GM12878 (cell line): ENCODE data around the gene GLTP. TPM values are rescaled to one million over a fixed set of nuclear protein-coding genes. Genes with fewer than 3 reads are reported as not detected.

Experiments
- ATAC-seq: fragments of 200-7000 bp; cut with Tn5 transposase; 3 replicates; pipeline ENCODE4 v1.9.1; 2020; ENCODE audit warnings: mild to moderate bottlenecking, moderate library complexity
- BruUV-seq: library from RNA; stranded (reverse); fragments of 400-500 nt; replicated peaks from 2 replicates; lab custom pipeline; 2021; lab: Mats Ljungman, UMichigan
- CTCF ChIA-PET: fragments of 300-600 bp; sonication (Branson Sonifier 250); formaldehyde crosslinking; extraction: SDS; loops from one replicate; lab custom pipeline; 2021; ENCODE audit warnings: inconsistent platforms; lab: Yijun Ruan, JAX
- POLR2A ChIA-PET: fragments of 350-600 bp; formaldehyde crosslinking; extraction: SDS; loops from one replicate; lab custom pipeline; 2021; ENCODE audit warnings: inconsistent platforms; lab: Charles Lee
- RAD21 ChIA-PET: fragments of 300-600 bp; sonication (Branson Sonifier 250); formaldehyde crosslinking; loops from one replicate; lab custom pipeline; 2023; ENCODE audit warnings: antibody characterized with exemption; ENCODE audit not compliant: unreplicated experiment; lab: Charles Lee
- SMC1A ChIA-PET: fragments of 300-600 bp; sonication (Branson Sonifier 250); formaldehyde crosslinking; loops from one replicate; lab custom pipeline; 2023; ENCODE audit not compliant: unreplicated experiment, uncharacterized antibody; lab: Charles Lee
- DNase-seq: peaks from one replicate; pipeline ENCODE4 v3.0.0-alpha.2; 2011; ENCODE audit warnings: low read depth, low spot score
- FAIRE-seq: peaks from 3 replicates; lab custom pipeline; 2011; peaks lifted over from hg19 to GRCh38; lab: Jason Lieb, UNC
- H2AFZ ChIP-seq: 2 replicates; pipeline ENCODE4 v1.6.0; 2011; ENCODE audit warnings: low read depth, low read length, control low read depth; ENCODE audit not compliant: control insufficient read depth
- H3K27ac ChIP-seq: 2 replicates; pipeline ENCODE4 v1.5.1; 2011; ENCODE audit warnings: control low read depth; ENCODE audit not compliant: control insufficient read depth, insufficient read depth
- H3K27me3 ChIP-seq, 2 experiments: replicated peaks in 1 of 2; 2 replicates each; pipeline versions ENCODE4 v1.6.0 to v1.6.1; 2011; ENCODE audit warnings: low read length in 1 of 2; ENCODE audit not compliant: control insufficient read depth in 2 of 2, insufficient read depth in 2 of 2
- H3K36me3 ChIP-seq, 2 experiments: 2 replicates each; pipeline ENCODE4 v1.5.1; 2011; ENCODE audit warnings: low read length in 1 of 2; ENCODE audit not compliant: control insufficient read depth in 2 of 2, insufficient read depth in 2 of 2
- H3K4me1 ChIP-seq: 2 replicates; pipeline ENCODE4 v1.6.1; 2011; ENCODE audit warnings: mild to moderate bottlenecking, low read length, moderate library complexity, mixed read lengths; ENCODE audit not compliant: control insufficient read depth, insufficient read depth
- H3K4me2 ChIP-seq: 2 replicates; pipeline ENCODE4 v1.6.0; 2011; ENCODE audit warnings: control low read depth; ENCODE audit not compliant: control insufficient read depth, insufficient read depth
- H3K4me3 ChIP-seq: fragments of 200-600 bp; sonication (generic); 2 replicates; pipeline ENCODE4 v1.5.1; 2016
- H3K79me2 ChIP-seq: 2 replicates; pipeline ENCODE4 v1.6.0; 2011; ENCODE audit warnings: low read length; ENCODE audit not compliant: control insufficient read depth, insufficient read depth
- H3K9ac ChIP-seq: 2 replicates; pipeline ENCODE4 v1.8.0; 2011; ENCODE audit warnings: low read length, control low read depth, mixed read lengths; ENCODE audit not compliant: control insufficient read depth, insufficient read depth
- H3K9me3 ChIP-seq: replicated peaks from 3 replicates; pipeline ENCODE4 v1.5.1; 2011; ENCODE audit warnings: mild to moderate bottlenecking, low read length; ENCODE audit not compliant: control insufficient read depth, insufficient read depth
- H4K20me1 ChIP-seq: 2 replicates; pipeline ENCODE4 v1.6.0; 2011; ENCODE audit not compliant: control insufficient read depth, insufficient read depth
- CHD1 ChIP-seq: IDR thresholded peaks from 2 replicates; pipeline ENCODE4 v1.6.1; 2012; ENCODE audit warnings: low read depth, low read length, improper control_type of control experiment
- EZH2 ChIP-seq: IDR thresholded peaks from 2 replicates; pipeline ENCODE4 v1.6.1; 2012; ENCODE audit warnings: low read depth, mild to moderate bottlenecking, control low read depth, inconsistent platforms, low read length, borderline replicate concordance; ENCODE audit not compliant: control insufficient read depth
- FOXM1 ChIP-seq: IDR thresholded peaks from 2 replicates; pipeline ENCODE4 v1.6.1; 2012; ENCODE audit warnings: low read depth, mild to moderate bottlenecking, inconsistent platforms, low read length, moderate library complexity
- RAD21 ChIP-seq: IDR thresholded peaks from 2 replicates; pipeline ENCODE4 v1.6.1; 2011; ENCODE audit warnings: mild to moderate bottlenecking, low read depth, low read length, moderate library complexity; ENCODE audit not compliant: insufficient read depth
- SREBF1 ChIP-seq: IDR thresholded peaks from 2 replicates; pipeline ENCODE4 v1.6.1; 2012; ENCODE audit warnings: mild to moderate bottlenecking, low read length
- TCF12 ChIP-seq: IDR thresholded peaks from 2 replicates; pipeline ENCODE4 v1.6.1; 2011; ENCODE audit warnings: low read depth, mild to moderate bottlenecking, low read length
- WGBS: methylation state at CpG from one replicate; pipeline ENCODE4 v1.1.6; 2016; ENCODE audit warnings: low lambda C conversion rate; ENCODE audit not compliant: insufficient replicate concordance, insufficient coverage; ENCODE audit errors: missing lambda C conversion rate; 5-methylcytosine and 5-hydroxymethylcytosine counted together
- in situ Hi-C: fragments of 300-500 bp; cut with MboI; formaldehyde crosslinking; loops from 9 replicates; pipeline ENCODE4 v1.14.3; 2018; ENCODE audit warnings: mixed read lengths
- intact Hi-C: fragments of 100-400 bp; cut with micrococcal nuclease; formaldehyde crosslinking; loops from one replicate; pipeline ENCODE4 v1.14.2; 2022; ENCODE audit not compliant: unreplicated experiment
- polyA plus RNA-seq, 11 experiments: library from polyadenylated mRNA; depleted of rRNA in 4 of 11; unstranded in 6 of 11; stranded (reverse) in 5 of 11; fragments of >200 nt; fragmentation: Nextera tagmentation in 4 of 11; fragmentation: Illumina TruSeq in 1 of 11; extraction: Ambion mirVana in 4 of 11; extraction: Trizol in 1 of 11; gene quantifications; 1 replicate in 1 of 11; 2 replicates in 10 of 11; pipeline versions ENCODE4 v1.2.1 to v1.2.3, GENCODE V29; 2011 to 2016; ENCODE audit warnings: inconsistent platforms in 2 of 11, missing spikeins in 2 of 11, low read depth in 1 of 11
- total RNA-seq, 4 experiments: library from RNA; depleted of rRNA in 3 of 4; stranded (reverse); fragments of >200 nt in 3 of 4; fragmentation: Illumina TruSeq in 1 of 4; extraction: Trizol in 1 of 4; gene quantifications; 2 replicates each; pipeline versions ENCODE4 v1.2.1 to v1.2.3, GENCODE V29; 2013 to 2021
- TF ChIP-seq, protein P1 (sequence below): fragments of 450-650 bp; formaldehyde crosslinking; IDR thresholded peaks from 2 replicates; pipeline ENCODE4 v1.4.0; 2022; ENCODE audit warnings: mild to moderate bottlenecking, moderate library complexity

The GLTP gene
- total and polyA plus RNA-seq, 10 of the 15 experiments (the other 5 are each of a cell fraction or from before 2014, with no cell fraction given), result 16.8 to 44.0 (median 25.3) TPM

DNA sequence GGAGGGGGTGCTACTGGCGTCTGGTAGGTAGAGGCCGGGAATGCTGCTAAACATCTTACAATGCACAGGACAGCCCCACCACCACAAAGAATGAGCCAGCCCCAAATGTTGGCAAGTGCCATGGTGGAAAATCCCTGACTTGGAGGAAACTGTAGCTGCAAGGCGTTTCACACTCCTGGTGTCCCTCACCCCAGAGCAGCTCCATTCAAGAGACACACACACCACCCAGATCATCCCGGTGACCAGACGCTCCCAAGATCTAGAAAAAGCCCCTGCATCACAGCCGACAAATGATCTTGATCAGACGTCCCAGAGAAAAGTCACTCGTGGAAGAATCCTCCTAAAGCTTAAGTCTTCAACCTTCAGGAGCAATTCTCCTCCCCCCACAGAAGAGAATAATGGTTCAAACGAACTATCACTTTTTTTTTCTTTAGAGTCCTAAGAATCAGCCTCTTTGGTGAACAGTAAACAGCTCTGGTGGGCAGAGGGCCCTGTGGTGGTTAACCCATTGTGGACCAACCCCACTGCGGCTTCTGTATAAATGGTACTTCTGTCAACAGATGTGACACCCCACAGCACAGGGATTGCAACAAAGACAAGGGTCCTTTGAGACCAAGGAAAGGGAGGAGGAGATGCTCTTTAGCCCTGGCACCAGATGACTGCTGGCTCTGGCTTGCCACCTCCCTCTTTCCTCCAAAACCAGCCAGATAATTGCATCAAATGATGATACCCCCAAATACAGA lies 2.7 kb downstream of the GLTP start:
- no peak overlapping the region for H2AFZ ChIP-seq
- 0 out of 2 replicates have a peak overlapping the region, but pooled peaks have one; percentile 92 for H3K4me2 ChIP-seq
- intact Hi-C loops (no loop called here), in situ Hi-C loops (loop anchor here (5.0 kb wide), 1 partner anchor 75 kb away; no protein-coding TSS in a partner anchor)
- POLR2A ChIA-PET, result interaction anchor here (0.6 to 0.8 kb wide), 3 partner anchors 23 to 796 kb away, joined by 3 to 4 read pairs (median 3); partner anchors contain the start of gene TCHP
- SMC1A ChIA-PET, result interaction anchor here (1.0 to 6.0 kb wide), 5 partner anchors 9 to 33 kb away, joined by 4 to 47 read pairs (median 12); no protein-coding TSS in a partner anchor
- no peaks in the 10 kb centered on the region for H3K36me3 ChIP-seq
- CTCF ChIA-PET, result interaction anchor here (1.1 to 4.4 kb wide), 8 partner anchors 11 to 74 kb away, joined by 4 to 55 read pairs (median 8); partner anchors contain the start of gene TCHP
- BruUV-seq, result no TSS peak
- H3K79me2 ChIP-seq, result peaks cover 10% of the 10 kb centered on the region
- no peak overlapping the region for H3K9ac ChIP-seq
- DNase-seq, result no peak
- H3K4me3 ChIP-seq, result no peak overlapping the region
- H3K9me3 ChIP-seq, result no peaks in the 10 kb centered on the region
- H3K27me3 ChIP-seq, result no peaks in the 10 kb centered on the region
- FAIRE-seq, result no peak
- no peak for TF ChIP-seq RAD21
- TF ChIP-seq CHD1, result no peak
- TF ChIP-seq SREBF1, result no peak
- TF ChIP-seq, protein P1, sequence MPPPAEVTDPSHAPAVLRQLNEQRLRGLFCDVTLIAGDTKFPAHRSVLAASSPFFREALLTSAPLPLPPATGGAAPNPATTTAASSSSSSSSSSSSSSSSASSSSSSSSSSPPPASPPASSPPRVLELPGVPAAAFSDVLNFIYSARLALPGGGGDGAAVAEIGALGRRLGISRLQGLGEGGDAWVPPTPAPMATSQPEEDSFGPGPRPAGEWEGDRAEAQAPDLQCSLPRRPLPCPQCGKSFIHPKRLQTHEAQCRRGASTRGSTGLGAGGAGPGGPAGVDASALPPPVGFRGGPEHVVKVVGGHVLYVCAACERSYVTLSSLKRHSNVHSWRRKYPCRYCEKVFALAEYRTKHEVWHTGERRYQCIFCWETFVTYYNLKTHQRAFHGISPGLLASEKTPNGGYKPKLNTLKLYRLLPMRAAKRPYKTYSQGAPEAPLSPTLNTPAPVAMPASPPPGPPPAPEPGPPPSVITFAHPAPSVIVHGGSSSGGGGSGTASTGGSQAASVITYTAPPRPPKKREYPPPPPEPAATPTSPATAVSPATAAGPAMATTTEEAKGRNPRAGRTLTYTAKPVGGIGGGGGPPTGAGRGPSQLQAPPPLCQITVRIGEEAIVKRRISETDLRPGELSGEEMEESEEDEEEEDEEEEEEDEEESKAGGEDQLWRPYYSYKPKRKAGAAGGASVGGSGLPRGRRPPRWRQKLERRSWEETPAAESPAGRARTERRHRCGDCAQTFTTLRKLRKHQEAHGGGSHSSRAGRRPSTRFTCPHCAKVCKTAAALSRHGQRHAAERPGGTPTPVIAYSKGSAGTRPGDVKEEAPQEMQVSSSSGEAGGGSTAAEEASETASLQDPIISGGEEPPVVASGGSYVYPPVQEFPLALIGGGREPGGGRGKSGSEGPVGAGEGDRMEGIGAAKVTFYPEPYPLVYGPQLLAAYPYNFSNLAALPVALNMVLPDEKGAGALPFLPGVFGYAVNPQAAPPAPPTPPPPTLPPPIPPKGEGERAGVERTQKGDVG (CRISPR knock-in tag), result no peak
- TF ChIP-seq FOXM1, result no peak
- TF ChIP-seq EZH2, result no peak
- TF ChIP-seq TCF12, result no peak
- 81% methylated on average over 10 of the region's 10 CpGs for WGBS
- no peak for ATAC-seq
- RAD21 ChIA-PET, result interaction anchor here (0.7 to 2.8 kb wide), 5 partner anchors 11 to 31 kb away, joined by 3 to 28 read pairs (median 8); no protein-coding TSS in a partner anchor
- H4K20me1 ChIP-seq, result 0 out of 2 replicates have a peak, but pooled peaks cover 2% of the 10 kb centered on the region
- H3K4me1 ChIP-seq, result peaks cover 29% of the 10 kb centered on the region
- no peak overlapping the region for H3K27ac ChIP-seq
